ENCODE data around the gene WDR20.

GRCh38 chr14:102203382-102203781 is 63.7 kb downstream of the WDR20 start:
- TF ChIP-seq EZH2 (IDR thresholded peaks at IDR 0.05; ENCODE audit: insufficient read depth, poor library complexity, severe bottlenecking) (no peak), EZH2phosphoT487 (IDR thresholded peaks at IDR 0.05; ENCODE audit: insufficient read depth, low read depth) (no peak)

All from GM23248 (cell line).